NCI-H2081 (cell line): ENCODE data around the gene NOXA1.

Experiments used
- DNase-seq, 2 experiments: peaks; one replicate each; lab custom pipeline; 2025; lab: John Stamatoyannopoulos, UW

Gene NOXA1

DNA sequence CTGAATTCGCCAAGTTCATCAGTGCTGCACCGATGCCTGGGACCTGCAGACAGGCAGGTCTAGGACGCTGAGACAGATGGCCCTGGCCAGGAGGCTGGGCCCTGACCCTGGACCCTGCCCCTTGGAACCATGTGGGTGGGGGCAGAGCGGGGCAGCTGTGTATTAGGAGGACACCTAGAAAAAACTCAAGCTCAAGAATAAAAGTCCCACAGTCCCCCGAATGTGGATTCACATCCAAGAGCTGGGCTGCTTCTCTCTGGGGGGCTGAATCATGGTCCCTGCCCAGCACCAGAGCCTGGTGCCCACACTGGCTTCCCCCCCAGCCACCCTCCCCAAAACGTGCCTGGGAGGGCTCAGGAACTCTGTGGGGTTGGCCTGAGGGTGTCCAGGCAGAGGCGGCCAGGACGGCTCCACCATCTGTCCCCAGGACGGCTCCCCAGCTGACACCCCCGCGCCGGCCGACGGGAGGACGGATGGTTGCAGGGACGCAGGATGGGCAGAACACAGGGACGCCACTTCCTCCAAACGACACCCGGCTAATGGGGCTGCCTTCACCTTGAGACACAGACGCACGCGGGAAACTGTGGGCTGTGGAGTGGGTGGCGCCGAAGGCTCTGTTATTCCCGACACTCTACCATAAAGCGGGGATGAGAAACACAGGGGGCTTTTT lies 35.2 kb upstream of the NOXA1 start:
- DNase-seq, result no peak

DNA sequence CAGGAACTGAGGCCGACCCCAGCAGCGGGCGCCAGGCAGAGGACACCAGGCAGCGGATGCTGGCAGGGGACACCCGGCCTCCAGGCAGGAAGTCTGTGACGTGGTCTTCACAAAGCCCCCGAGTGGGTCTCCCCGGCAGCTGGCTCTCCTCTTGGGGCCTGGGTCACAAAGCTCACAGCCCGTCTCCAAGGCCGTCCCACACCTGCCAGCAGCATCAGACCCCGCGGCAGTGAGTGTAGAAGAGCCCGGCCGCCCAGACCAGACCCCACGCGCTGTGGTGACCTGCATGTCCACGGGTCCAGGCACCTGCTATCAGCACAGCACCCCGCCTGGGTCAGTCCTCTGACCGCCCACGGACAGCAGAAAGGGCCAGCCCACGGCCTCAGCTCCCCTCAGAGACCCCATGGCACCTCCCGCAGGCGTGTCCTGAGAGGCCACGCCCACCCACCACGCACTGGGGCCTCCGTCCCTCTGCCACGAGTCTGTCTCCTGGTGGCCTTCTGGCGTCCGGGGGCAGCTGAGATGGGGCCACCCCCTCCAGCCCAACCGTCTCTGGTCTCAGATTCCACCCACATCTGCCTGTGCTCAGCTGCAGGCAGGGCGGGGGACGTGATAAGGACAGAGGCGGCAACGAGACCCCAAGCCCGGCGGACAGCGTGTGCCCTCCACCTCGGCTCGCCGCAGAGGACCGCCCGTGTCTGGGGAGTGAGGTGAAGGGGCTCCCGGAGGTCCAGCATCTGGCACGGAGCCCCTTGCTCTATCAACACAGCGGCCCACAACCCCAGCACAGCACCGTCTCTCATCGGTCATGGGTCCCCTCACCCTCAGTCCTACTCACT lies 34.4 kb upstream of the NOXA1 start:
- DNase-seq, result no peak

DNA sequence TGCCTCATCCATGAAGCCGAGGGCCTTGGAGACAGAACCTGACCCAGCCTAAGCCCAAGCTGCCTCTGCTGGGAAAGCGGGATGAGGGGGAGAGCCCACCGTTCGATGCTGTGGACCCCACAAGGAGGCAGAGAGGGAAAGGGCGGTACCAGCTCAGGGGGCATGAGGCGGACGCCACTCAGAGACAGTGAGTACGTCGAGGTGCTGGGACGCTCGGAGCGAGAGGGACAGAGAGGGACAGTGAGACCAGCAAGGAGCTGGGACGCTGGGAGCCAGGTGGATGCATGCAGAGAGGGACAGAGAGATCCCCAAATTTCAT lies 33.8 kb upstream of the NOXA1 start:
- no peak for DNase-seq

- DNase-seq, result no peak
Measured at GRCh38 chr9:137390553-137391410, 32.4 kb upstream of the NOXA1 start.

GRCh38 chr9:137391411-137391754 lies 31.8 kb upstream of the NOXA1 start:
- DNase-seq, result no peak

GRCh38 chr9:137392232-137393007 lies 30.8 kb upstream of the NOXA1 start:
- no peak for DNase-seq

DNA sequence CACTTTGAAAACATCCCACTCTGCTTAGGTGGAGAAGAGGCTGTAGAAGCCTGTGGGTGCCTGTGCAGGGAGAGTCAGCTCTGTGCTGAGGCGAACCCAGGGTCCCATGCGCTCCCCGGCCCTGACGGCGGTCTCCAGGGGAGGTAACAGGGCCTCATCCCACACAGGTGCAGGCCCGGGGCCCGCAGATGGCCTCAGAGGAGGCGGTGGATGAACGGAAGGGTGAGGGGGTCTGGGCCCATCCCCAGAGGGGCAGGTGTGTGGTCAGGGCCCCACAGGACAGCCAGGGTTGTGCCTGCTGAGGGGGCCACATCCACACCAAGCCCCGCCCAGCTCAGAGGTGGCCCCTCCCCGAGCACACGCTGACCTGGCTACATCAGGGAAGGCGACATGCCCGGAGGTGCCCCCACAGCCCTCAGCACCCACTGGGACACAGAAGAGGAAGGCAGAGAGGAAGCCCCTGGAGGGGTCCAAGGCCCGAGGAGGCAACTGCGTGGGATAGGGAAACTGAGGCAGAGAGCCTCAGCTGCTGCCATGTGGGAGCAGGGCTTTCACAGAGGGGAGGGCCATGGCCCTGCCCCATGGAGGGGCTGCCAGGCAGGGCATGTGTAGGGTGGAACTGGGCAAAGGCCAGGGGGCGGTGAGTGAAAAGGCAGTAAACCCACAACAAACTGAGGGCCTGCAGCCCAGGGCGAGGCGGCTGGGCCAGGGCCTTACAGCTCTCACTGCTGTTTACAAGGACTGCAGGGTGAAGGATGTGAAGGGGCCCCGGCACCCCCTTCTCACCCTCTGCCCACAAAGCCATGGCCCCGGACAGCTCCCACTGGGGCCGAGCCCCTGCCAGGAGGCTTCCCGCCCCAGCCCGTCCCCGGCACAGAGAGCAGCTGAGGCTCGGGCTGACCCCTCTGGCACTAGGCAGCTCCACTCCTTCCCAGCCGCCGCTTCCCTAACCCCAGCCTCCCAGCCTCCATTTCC lies 29.7 kb upstream of the NOXA1 start:
- no peak for DNase-seq

DNA sequence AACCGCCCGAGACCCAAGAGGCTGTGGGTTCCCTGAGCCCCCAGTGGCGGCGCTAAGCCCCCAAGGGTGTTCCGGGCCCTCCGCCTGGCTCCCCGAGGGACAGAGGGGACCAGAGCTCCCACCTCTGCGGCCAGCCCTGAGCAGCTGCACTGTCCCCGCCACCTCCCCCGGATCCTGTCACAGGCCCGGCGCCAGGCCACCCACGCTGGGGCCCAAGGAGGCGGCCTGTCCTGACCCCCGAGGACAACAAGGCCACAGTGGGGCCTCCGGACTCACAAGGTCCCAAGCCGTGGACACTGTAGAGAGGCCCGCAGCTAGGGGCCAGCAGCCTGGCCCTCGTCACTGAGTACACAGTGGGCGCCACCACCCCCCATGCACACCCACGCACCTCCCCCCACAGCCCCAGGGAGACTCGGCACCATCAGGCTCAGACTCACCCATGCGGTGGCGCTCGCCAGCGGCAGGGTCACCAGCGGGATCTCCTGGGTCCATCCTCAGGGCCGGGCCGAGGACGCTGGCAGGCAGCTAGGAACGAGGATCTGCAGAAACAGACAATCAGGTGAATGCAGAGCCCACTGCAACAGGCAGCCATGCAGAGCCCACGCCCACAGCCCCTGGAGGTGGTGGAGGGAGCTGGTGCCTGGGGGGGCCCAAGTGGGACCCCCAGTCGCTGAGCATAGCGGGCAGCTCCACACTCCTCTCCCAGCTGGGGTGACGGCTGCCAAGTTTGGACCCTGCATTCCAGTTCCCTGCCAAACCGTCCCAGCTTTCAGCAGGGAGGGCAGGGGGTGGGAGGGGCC lies 28.1 kb upstream of the NOXA1 start:
- no peak for DNase-seq

GRCh38 chr9:137395666-137396010 lies 27.6 kb upstream of the NOXA1 start:
- DNase-seq, result no peak

GRCh38 chr9:137396227-137396626 lies 27.0 kb upstream of the NOXA1 start:
- no peak for DNase-seq

DNA sequence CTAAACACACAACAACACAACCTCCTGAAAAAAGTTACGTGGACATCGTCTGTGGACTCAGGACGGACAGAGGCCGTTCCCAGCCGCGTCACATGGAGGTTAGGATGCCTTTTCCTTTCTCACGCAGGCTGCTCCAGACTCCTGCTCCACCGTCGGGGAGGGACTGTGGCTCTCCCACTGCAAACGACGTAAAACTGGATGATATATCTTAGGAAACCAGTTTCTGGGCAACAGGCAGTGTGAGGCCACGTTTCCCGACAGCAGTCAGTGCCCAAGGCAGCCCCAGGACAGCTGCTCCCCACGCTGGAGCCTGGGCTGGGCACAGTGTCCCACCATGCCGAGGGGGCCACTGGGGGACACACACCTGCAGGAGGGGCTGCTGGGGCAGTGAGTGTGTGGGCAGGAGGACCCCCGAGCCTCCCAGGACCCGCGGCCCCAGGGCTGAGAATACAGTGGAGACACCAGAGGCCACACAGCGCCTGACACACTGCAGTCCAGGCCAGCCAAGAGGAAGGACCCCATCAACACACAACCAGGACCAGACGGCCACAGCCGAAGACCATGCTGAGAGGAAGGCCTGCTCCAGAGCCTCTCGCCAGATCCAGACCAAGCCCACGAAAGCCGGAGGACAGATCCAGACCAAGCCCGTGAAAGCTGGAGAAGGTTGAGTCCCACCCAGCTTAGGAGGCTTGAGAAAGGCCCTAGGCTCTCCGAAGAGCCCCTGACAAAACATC lies 26.4 kb upstream of the NOXA1 start:
- no peak for DNase-seq

DNA sequence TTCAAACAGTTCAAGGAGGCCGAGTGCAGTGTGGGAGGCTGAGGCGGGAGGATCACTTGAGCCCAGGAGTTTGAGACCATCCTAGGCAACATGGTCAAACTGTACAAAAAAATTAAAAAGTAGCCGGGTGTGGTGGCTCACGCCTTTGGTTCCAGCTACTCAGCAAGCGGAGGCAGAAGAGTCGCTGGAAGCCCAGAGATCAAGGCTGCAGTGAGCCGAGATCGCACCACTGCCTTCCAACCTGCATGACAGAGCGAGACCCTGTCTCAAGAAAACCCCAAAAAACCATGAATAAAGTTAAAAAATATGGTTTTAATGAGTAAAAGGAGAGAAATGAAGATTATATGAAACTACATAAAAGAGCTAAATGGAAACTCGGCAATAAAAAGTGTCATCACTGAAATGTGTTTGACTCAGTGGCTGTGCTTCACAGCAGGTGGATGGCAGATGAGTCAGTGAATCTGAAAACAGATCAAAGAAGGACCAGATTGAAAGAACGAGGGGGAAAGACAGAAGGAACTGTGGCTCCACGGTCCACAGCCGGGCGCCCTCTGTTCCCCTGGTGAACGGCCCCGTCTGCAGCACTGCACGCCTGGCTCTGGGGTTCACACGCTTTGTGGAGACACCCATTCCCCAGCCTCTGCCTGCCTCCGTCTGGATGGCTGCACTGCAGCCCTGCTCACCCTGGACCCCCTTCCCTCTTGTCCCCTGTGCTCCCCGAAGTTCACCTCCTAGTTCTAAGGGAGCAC lies 25.3 kb upstream of the NOXA1 start:
- no peak for DNase-seq

- DNase-seq, result no peak
Measured at GRCh38 chr9:137398561-137399468, 24.4 kb upstream of the NOXA1 start.

- no peak for DNase-seq
Measured at GRCh38 chr9:137402746-137403145, 20.4 kb upstream of the NOXA1 start.

GRCh38 chr9:137403269-137403668 lies 19.9 kb upstream of the NOXA1 start:
- DNase-seq, result no peak

GRCh38 chr9:137404961-137405567 lies 18.1 kb upstream of the NOXA1 start:
- DNase-seq, result no peak

GRCh38 chr9:137405677-137406081 lies 17.5 kb upstream of the NOXA1 start:
- DNase-seq, result no peak
